Vagina (tissue), 2 donors: Measurements from ENCODE around the gene CCDC102A. TPM values are rescaled to one million over a fixed set of nuclear protein-coding genes. Genes with fewer than 3 reads are reported as not detected.

Experiments
- DNase-seq, 2 donors: peaks; one replicate each; pipeline ENCODE4 v3.0.0-alpha.2; 2017; ENCODE audit errors: extremely low spot score in 2 of 2
- H3K27ac ChIP-seq: fragments of 200-600 bp; sonication (generic); one replicate; pipeline ENCODE4 v1.5.1; 2019
- H3K27me3 ChIP-seq: fragments of 200-600 bp; sonication (generic); one replicate; pipeline ENCODE4 v1.5.1; 2019
- H3K36me3 ChIP-seq, 2 donors: fragments of 200-600 bp; sonication (generic); one replicate each; pipeline ENCODE4 v1.5.1; 2017 to 2019
- H3K4me1 ChIP-seq: fragments of 200-600 bp; sonication (generic); one replicate; pipeline ENCODE4 v1.5.1; 2019
- H3K4me3 ChIP-seq, 2 donors: fragments of 200-600 bp; sonication (generic); 1 replicate in 1 of 2; 2 replicates in 1 of 2; pipeline ENCODE4 v1.5.1; 2016 to 2019
- H3K9me3 ChIP-seq: fragments of 200-600 bp; sonication (generic); one replicate; pipeline ENCODE4 v1.5.1; 2019
- CTCF ChIP-seq, 3 experiments: fragments of 450-650 bp in 2 of 3; fragments of 200-600 bp in 1 of 3; sonication (generic) in 1 of 3; IDR thresholded peaks; one replicate each; pipeline ENCODE4 v1.5.1; 2017 to 2019; ENCODE audit warnings: antibody characterized with exemption in 3 of 3, mild to moderate bottlenecking in 2 of 3, moderate library complexity in 2 of 3
- POLR2A ChIP-seq, 2 donors: fragments of 450-650 bp; IDR thresholded peaks; one replicate each; pipeline ENCODE4 v1.6.1; 2017; ENCODE audit warnings: antibody characterized with exemption in 2 of 2, mild to moderate bottlenecking in 2 of 2, moderate library complexity in 2 of 2
- POLR2AphosphoS5 ChIP-seq, 2 donors: sonication (generic); formaldehyde crosslinking; IDR thresholded peaks; one replicate each; pipeline ENCODE4 v1.9.0; 2017; ENCODE audit warnings: antibody characterized with exemption in 2 of 2, mild to moderate bottlenecking in 2 of 2, low read depth in 1 of 2; ENCODE audit not compliant: insufficient read depth in 1 of 2
- intact Hi-C: fragments of 100-400 bp; cut with DNase I; formaldehyde crosslinking; loops from one replicate; pipeline ENCODE4 v1.15.1; 2023
- total RNA-seq: library from RNA; depleted of rRNA; stranded (reverse); fragments of >200 nt; gene quantifications from one replicate; pipeline ENCODE4 v1.2.3, GENCODE V29; 2016

Gene CCDC102A
- total RNA-seq, 1 donor from 2014 or later = 22.1 TPM

GRCh38 chr16:57493767-57494166 lies 42.6 kb downstream of the CCDC102A start:
- no peaks in the 10 kb centered on the region for H3K36me3 ChIP-seq
- DNase-seq = no peak
- no peak overlapping the region for H3K27ac ChIP-seq
- intact Hi-C loops = no loop called here
- TF ChIP-seq POLR2AphosphoS5 (IDR thresholded peaks at IDR 0.05; ENCODE audit: insufficient read depth in 1 of 2, low read depth in 1 of 2) (no peak), POLR2A (IDR thresholded peaks at IDR 0.05) (no peak), CTCF (IDR thresholded peaks at IDR 0.05) (no peak)
- no peak overlapping the region for H3K4me3 ChIP-seq
- no peaks in the 10 kb centered on the region for H3K4me1 ChIP-seq
- no peaks in the 10 kb centered on the region for H3K9me3 ChIP-seq
- H3K27me3 ChIP-seq = no peaks in the 10 kb centered on the region

- no peak overlapping the region for H3K27ac ChIP-seq
- TF ChIP-seq CTCF (IDR thresholded peaks at IDR 0.05) (no peak), POLR2AphosphoS5 (IDR thresholded peaks at IDR 0.05; ENCODE audit: insufficient read depth in 1 of 2, low read depth in 1 of 2) (no peak), POLR2A (IDR thresholded peaks at IDR 0.05) (no peak)
- no peak for DNase-seq
- H3K27me3 ChIP-seq = no peaks in the 10 kb centered on the region
- intact Hi-C loops = no loop called here
- no peaks in the 10 kb centered on the region for H3K36me3 ChIP-seq
- peaks cover 25% of the 10 kb centered on the region for H3K4me1 ChIP-seq
- no peak overlapping the region for H3K4me3 ChIP-seq
- H3K9me3 ChIP-seq = no peaks in the 10 kb centered on the region
Measured at GRCh38 chr16:57489229-57489628, 47.1 kb downstream of the CCDC102A start.

- intact Hi-C loops = no loop called here
Measured at GRCh38 chr16:57486858-57487834, 49.2 kb downstream of the CCDC102A start.

GRCh38 chr16:57485916-57486857 lies 50.2 kb downstream of the CCDC102A start, which contains the start of gene DOK4:
TSS of gene DOK4 (minus strand) at chr16:57486493. CDS start at chr16:57479507, 6,986 bp downstream.
- TF ChIP-seq CTCF (IDR thresholded peaks at IDR 0.05) = no peak
- peak in 1 of 2 donors; percentile 45 for TF ChIP-seq POLR2A (IDR thresholded peaks at IDR 0.05)
- TF ChIP-seq POLR2AphosphoS5 (IDR thresholded peaks at IDR 0.05; ENCODE audit: insufficient read depth in 1 of 2, low read depth in 1 of 2) = no peak
- Histone ChIP-seq H3K9me3 (no peaks in the 10 kb centered on the region), H3K27me3 (no peaks in the 10 kb centered on the region), H3K4me3 (peak within 1 kb of the TSS; percentile 85 to 93), H3K4me1 (peaks cover 39% of the 10 kb centered on the region), H3K27ac (peak within 1 kb of the TSS; percentile 77), H3K36me3 (no peaks in the 10 kb centered on the region)
- intact Hi-C loops = no loop called here
- no peak for DNase-seq

More at GRCh38 chr16:57486858-57487834, 49.2 kb downstream of the CCDC102A start:
- Histone ChIP-seq H3K9me3 (no peaks in the 10 kb centered on the region), H3K27ac (peak overlapping the region; percentile 77), H3K27me3 (no peaks in the 10 kb centered on the region), H3K36me3 (no peaks in the 10 kb centered on the region), H3K4me3 (peak overlapping the region; percentile 85 to 93), H3K4me1 (peaks cover 37% of the 10 kb centered on the region)
- no peak for DNase-seq
- TF ChIP-seq POLR2AphosphoS5 (IDR thresholded peaks at IDR 0.05; ENCODE audit: insufficient read depth in 1 of 2, low read depth in 1 of 2) (no peak), POLR2A (IDR thresholded peaks at IDR 0.05) (no peak), CTCF (IDR thresholded peaks at IDR 0.05) (no peak)
